Hematopoietic multipotent progenitor cell treated with erythropoietin and hydrocortisone succinate and interleukin-3 and kit ligand, for 6 days (in vitro differentiated cells): Measurements from ENCODE around the gene WDR64.

Experiments
- DNase-seq: peaks from one replicate; pipeline ENCODE4 v3.0.0-alpha.2; 2015

WDR64 gene

DNA sequence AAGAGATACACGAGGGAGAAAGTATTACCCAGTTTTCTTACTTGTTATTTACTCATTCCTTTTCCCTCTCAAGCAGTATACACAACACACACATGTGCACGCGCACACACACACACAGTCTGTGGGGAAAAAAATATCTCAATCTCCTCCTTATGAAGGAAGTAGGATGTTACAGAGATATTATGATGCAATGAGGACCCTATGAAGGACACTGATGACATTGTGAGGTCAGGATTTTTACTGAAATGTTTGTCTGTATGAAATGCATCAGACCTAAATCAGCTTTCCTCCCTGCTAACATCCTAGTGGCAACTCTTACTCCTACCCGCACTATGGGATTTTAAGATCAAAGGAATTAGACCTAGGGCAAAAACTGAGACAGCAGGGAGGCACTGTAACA, at the start of gene WDR64:
WDR64 (plus strand) TSS at position 270 of the 400 bp plus-strand sequence. CDS start 204 bp downstream, outside the sequence.
- no peak for DNase-seq

DNA sequence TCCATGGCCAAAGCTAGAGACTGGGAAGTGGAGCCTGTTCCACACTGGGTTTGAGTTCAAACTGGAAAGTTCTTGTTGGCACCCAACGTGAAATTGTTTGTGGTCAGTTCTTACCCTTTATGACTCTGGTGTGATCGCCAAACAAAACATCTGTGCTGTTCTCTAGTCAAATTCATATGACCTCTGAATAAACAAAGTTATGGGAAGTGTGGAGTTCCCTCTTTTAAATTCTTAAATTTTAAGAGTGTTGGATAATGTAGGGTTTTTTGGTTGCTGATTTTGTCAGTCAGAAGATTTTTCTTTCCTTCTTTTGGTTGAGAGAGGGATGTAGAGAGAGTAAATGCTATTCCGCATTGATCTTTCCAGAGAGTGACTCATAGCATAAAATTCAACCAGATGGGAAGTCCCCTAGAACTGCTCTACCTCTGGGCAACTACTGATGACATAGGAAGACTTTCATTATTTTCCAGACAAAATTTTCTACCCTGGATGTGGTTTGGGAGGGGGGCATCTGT, 48.3 kb upstream of the WDR64 start:
- no peak for DNase-seq

GRCh38 chr1:241605146-241605805, 46.8 kb upstream of the WDR64 start:
- peak; percentile 37 for DNase-seq

DNA sequence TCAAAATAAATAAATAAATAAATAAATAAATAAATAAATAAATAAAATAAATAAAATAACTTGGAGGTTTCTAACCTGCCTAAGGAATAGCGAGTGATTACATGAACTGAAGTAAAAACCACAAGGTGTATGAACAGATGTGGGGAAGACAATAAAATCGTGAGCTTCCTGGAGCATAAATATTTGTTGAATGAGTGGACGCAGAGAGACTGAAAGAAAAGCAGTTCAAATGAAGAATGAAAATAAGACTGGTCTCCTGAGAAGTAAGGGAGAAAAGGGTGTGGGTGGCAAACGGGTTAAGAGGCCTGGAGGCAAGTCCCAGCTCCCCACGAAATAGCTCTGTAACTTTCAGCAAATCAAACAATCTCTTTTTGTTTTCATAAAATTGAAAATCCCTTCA, 45.5 kb upstream of the WDR64 start:
- no peak for DNase-seq

- DNase-seq: no peak
Measured at GRCh38 chr1:241607497-241607896, 44.6 kb upstream of the WDR64 start.

DNA sequence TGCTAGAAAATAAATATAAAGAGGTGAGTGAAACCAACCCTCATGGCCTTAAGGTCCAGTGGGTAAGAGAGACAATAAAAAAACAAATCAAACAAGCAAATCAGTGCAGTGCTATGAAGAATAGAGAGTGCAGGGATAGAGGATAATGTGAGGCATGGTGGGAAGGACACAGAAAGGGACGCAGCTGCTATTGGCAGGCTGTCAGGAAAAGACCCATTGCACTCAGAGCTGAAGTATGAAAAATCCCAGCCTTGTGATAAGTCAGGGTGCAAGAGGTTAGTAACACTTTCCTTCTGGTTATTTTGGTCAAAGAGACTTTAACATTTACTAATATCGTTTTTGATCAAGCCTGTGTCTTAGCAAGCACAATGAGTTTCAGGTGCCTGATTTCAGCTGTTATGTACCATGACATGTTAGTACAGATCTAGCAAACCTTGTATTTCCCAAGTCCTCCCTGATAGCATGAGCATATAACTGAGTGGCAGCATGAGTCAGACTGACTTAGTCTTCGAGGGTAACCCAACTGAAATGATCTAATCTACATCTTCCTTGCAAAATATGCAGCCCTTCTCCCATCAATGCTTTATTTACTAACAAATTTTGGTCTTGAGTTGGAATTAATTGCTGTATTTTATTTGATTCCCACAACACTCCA, 43.6 kb upstream of the WDR64 start:
- no peak for DNase-seq

GRCh38 chr1:241610056-241610815, 41.8 kb upstream of the WDR64 start:
- DNase-seq: no peak

DNA sequence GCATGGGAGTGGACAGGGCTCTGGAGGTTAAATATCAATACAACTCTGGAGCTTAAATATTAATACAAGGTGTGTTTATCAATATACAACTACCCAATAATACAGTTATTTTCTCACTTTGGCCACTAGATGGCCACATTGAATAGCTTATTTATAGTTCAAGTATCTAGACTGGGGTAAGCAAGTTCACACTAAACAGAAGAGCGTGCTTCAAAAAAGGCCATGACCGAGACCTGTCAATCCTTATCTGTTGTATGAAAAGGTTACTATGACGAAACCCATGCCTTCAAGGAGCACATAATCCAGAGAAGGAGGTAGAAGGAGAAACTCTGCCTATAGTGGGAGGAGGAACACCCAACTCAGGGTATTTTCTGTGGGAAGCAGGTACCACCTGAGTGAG, 41.0 kb upstream of the WDR64 start:
- peak; percentile 87 for DNase-seq

- DNase-seq: no peak
Measured at GRCh38 chr1:241611736-241612135, 40.3 kb upstream of the WDR64 start.

- no peak for DNase-seq
Measured at GRCh38 chr1:241612533-241613477, 39.3 kb upstream of the WDR64 start.

DNA sequence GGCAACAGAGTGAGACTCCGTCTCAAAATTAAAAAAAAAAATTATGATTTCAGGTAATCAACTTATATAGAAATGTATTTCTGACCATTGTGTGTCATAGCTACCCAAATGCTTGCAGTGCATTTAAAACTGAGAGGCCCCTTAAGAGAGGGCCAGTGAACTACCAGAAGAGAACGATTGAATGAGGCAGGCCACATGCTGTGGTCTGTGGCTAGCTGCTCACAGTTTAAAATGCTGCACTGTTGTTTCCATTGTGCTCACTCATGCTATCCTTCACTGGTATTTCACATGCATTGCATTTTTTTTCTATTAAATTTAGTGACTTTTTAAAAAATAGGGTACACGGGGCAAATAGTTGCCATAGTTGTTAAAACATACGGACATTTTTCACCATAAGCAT, 37.9 kb upstream of the WDR64 start:
- DNase-seq: no peak

DNA sequence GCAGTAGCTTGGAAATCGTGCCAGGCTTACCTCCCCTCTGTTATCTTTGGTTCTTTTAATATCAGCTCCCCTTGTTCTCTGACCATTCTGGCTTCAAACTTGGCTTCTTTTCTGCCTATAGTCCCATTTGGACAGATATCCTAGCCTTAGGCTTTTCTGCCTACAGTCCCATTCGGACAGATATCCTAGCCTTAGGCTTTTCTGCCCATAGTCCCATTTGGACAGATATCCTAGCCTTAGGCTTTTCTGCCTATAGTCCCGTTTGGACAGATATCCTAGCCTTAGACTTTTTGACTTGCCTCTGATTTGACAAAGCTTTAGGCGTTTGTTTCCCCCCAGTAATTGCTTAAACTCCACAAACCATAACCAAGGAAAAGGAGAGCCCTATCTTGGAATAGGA, 37.5 kb upstream of the WDR64 start:
- no peak for DNase-seq

- no peak for DNase-seq
Measured at GRCh38 chr1:241615043-241615974, 36.8 kb upstream of the WDR64 start.

- DNase-seq: no peak
Measured at GRCh38 chr1:241617426-241617825, 34.7 kb upstream of the WDR64 start.

- no peak for DNase-seq
Measured at GRCh38 chr1:241622669-241623068, 29.4 kb upstream of the WDR64 start.

- DNase-seq: peak; percentile 76
Measured at GRCh38 chr1:241624935-241625334, 27.1 kb upstream of the WDR64 start.

DNA sequence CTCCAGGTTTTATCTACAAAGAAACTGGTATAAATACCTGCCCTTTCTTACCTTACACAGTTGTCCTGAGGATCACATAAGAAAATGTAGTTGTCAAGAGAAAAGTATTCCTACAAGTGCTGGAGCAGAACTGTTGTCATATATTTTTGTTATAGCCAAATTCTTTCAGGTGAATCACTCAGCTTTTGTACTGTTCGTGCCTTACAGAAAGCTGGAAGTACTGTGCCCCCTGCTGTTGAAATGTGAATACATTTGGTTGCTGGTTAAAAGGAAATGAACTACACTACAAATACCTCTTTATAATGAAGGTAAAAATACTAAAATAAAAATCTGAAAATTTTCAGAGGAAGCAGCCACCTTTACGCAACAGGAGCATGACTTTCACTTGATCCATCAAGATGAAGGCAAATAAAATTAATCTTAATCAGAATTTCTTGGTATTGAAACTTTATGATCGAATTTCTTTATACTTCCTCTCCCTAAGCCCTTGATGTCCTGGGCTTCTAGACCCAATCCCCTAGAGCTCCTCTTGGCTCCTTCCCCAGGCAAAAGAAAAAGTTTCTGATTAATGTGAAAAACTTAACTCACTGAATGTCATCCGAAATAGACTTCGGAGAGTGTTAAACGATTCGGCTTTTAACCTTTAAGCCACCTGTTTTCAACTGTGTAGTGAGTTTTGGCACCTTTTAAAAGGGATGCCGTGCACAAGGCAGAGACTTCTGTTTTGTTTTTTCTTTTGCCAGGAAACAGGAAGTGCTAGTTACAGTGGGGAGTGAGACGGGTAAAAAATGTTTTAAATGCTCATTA, 24.4 kb upstream of the WDR64 start:
- peak; percentile 84 for DNase-seq

- DNase-seq: no peak
Measured at GRCh38 chr1:241630005-241630404, 22.1 kb upstream of the WDR64 start.

GRCh38 chr1:241630476-241630875, 21.6 kb upstream of the WDR64 start:
- DNase-seq: no peak

DNA sequence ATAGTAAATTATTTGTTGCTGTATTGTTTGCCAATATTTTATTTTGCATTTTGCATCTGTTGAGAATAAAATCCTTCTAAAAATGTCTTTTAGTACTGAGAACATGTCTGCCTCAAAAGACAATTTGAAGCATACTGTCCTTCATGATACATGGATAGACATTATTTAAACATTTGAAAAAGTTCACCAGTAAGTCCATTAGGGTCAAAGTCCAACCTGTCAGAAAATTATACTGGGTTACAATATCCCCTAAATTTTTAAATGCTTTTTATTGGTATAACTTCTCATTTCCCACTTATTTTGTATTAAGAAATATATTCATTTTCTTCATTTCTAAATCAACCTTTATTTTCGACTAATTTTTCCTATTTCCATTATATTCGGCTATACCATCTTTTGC, 21.2 kb upstream of the WDR64 start:
- no peak for DNase-seq

DNA sequence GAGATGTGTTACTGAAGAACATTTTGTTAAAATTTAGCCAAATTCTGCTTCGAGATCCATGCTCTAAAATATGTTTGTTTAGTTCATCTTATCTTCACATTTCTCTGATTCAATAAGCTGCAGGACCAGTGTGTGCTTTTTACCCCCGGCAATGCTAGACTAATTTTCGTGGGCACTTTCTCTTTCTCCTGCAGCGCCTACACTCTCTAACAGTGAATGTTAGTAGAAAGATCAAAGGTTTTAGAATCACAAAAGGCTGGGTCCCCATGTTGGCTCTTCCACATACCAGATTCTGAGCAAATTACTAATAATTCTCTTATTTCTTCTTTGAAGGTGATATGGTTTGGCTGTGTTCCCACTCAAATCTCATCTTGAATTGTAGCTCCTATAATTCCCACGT, 20.4 kb upstream of the WDR64 start:
- DNase-seq: no peak
